GM08714 (cell line): ENCODE measurements around the gene TCTN3.
A peak's percentile ranks its signal among the peaks of the same experiment; 100 is the strongest.
"Not testable (repeated sequence)": the region's sequence is repeated elsewhere in the genome, so short reads cannot be mapped to it uniquely, and the experiment has no call there.

Source experiments
- H3K4me3 ChIP-seq: fragments of 200-500 bp; sonication (Bioruptor generic); 2 replicates; pipeline ENCODE4 v1.5.1; 2014; ENCODE audit warnings: mild to moderate bottlenecking, low read length, inconsistent platforms
- ZNF274 ChIP-seq: IDR thresholded peaks from 2 replicates; pipeline ENCODE4 v1.6.1; 2012; ENCODE audit warnings: mild to moderate bottlenecking, low read depth, low read length

TCTN3 gene

GRCh38 chr10:95693668-95694534 lies at the start of gene TCTN3:
TCTN3 (minus strand) TSS chr10:95693927; CDS start chr10:95693899, 28 bp downstream.
- TF ChIP-seq ZNF274, result no peak
- peak within 1 kb of the TSS; percentile 78 for H3K4me3 ChIP-seq

- H3K4me3 ChIP-seq, result no peak overlapping the region
- TF ChIP-seq ZNF274, result no peak
Observed at GRCh38 chr10:95742962-95743535, 49.3 kb upstream of the TCTN3 start.

GRCh38 chr10:95742485-95742884 lies 48.8 kb upstream of the TCTN3 start:
- no peak for TF ChIP-seq ZNF274
- peak overlapping the region; percentile 40 for H3K4me3 ChIP-seq

GRCh38 chr10:95741807-95742467 lies 48.2 kb upstream of the TCTN3 start:
- H3K4me3 ChIP-seq, result peak overlapping the region; percentile 40

GRCh38 chr10:95739056-95739455 lies 45.3 kb upstream of the TCTN3 start:
- no peak for TF ChIP-seq ZNF274

More at GRCh38 chr10:95741807-95742467, 48.2 kb upstream of the TCTN3 start:
- no peak for TF ChIP-seq ZNF274

GRCh38 chr10:95732907-95733306 lies 39.2 kb upstream of the TCTN3 start:
- not testable (repeated sequence) for H3K4me3 ChIP-seq

More at GRCh38 chr10:95739056-95739455, 45.3 kb upstream of the TCTN3 start:
- no peak overlapping the region for H3K4me3 ChIP-seq

- H3K4me3 ChIP-seq, result no peak overlapping the region
- TF ChIP-seq ZNF274, result no peak
Observed at GRCh38 chr10:95730233-95730632, 36.5 kb upstream of the TCTN3 start.

- TF ChIP-seq ZNF274, result no peak
- H3K4me3 ChIP-seq, result no peak overlapping the region
Observed at GRCh38 chr10:95729323-95730055, 35.8 kb upstream of the TCTN3 start.

- TF ChIP-seq ZNF274, result no peak
- no peak overlapping the region for H3K4me3 ChIP-seq
Observed at GRCh38 chr10:95728526-95728925, 34.8 kb upstream of the TCTN3 start.

- not testable (repeated sequence) for H3K4me3 ChIP-seq
Observed at GRCh38 chr10:95722496-95722895, 28.8 kb upstream of the TCTN3 start.

GRCh38 chr10:95720745-95721144 lies 27.0 kb upstream of the TCTN3 start:
- H3K4me3 ChIP-seq, result not testable (repeated sequence)

- no peak overlapping the region for H3K4me3 ChIP-seq
- no peak for TF ChIP-seq ZNF274
Observed at GRCh38 chr10:95716866-95717265, 23.1 kb upstream of the TCTN3 start.

GRCh38 chr10:95716466-95716865 lies 22.7 kb upstream of the TCTN3 start:
- no peak for TF ChIP-seq ZNF274
- no peak overlapping the region for H3K4me3 ChIP-seq

GRCh38 chr10:95711492-95711891 lies 17.8 kb upstream of the TCTN3 start:
- TF ChIP-seq ZNF274, result no peak
- no peak overlapping the region for H3K4me3 ChIP-seq
